ENCODE data around the gene MMP15.

Gene MMP15

DNA sequence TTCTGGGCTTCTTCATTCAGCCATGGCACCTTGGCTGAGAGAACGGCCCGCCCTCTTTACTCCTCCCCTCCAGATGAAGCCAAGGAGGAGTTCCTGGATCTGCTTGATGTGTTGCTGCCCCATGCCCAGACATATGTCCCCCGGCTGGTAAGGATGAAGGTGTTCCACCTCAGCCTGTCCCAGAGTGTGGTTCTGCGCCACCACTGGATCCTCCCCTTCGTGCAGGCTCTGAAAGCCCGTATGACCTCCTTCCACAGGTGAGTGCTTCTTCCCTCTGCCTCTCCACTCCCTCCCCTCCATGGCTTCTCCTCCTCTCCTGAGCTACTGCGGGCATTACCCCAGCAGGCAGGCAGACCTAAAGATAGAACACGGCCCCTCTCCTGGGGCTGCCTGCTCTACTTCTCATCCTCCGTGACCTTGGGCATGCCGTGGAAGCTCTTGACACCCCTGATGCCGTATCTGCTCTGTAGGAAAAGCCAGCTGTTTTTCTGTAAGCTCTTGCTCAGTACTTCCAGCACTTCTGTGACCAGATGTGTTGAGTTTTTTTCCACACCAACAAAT, 15.6 kb upstream of the MMP15 start:
- Histone ChIP-seq H3K27ac (ENCODE audit: low read depth, low read length) (peak overlapping the region; percentile 94), H2BK120ac (ENCODE audit: low read depth, low read length) (peak overlapping the region; percentile 93), H2BK5ac (ENCODE audit: low read length) (peak overlapping the region; percentile 92), H3K4ac (ENCODE audit: low read depth, low read length) (peak overlapping the region; percentile 99), H2BK15ac (replicated peaks; ENCODE audit: low read depth) (no peak overlapping the region), H4K8ac (ENCODE audit: low read depth, low read length) (no peak overlapping the region), H3K56ac (ENCODE audit: low read length) (peak overlapping the region; percentile 90), H3K79me1 (ENCODE audit: low read length) (peaks cover 3% of the 10 kb centered on the region), H3K4me3 (ENCODE audit: low read length) (no peak overlapping the region), H3K79me2 (ENCODE audit: control insufficient read depth, insufficient read depth, low read length) (no peaks in the 10 kb centered on the region), H3K9ac (ENCODE audit: low read length) (peak overlapping the region; percentile 38), H3K27me3 (ENCODE audit: insufficient read depth, low read length, poor library complexity) (no peaks in the 10 kb centered on the region), H2AK5ac (ENCODE audit: low read length) (peak overlapping the region; percentile 80), H3K23ac (ENCODE audit: low read length) (no peak overlapping the region), H4K5ac (ENCODE audit: low read length) (no peak overlapping the region), H3K36me3 (ENCODE audit: control insufficient read depth, insufficient read depth, low read length) (peaks cover 3% of the 10 kb centered on the region), H3K4me2 (ENCODE audit: low read length) (no peak overlapping the region), H3K18ac (ENCODE audit: low read length) (peak overlapping the region; percentile 5), H3K4me1 (ENCODE audit: control insufficient read depth, low read depth, low read length) (peaks cover 28% of the 10 kb centered on the region)
- WGBS (ENCODE audit: extremely low coverage, insufficient coverage, low lambda C conversion rate): no CpG with 5 or more reads among the region's 11 CpGs
- DNase-seq: peak; percentile 59

DNA sequence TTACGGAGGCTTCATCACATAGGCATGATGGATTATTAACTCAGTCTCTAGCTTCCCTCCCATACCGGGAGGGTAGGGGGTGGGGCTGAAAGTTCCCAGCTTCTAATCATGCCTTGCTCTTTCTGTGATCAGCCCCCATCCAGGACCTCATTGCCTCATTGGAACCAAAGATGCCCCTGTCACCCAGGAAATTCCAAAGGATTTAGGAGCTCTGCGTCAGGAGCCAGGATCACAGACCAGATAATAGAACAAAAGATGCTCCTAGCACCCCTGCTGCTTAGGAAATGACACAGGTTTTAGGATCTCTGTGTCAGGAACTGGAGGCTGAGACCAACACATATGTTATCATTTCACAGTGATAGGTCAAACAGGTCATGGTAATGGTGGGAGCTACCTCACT, 14.7 kb upstream of the MMP15 start:
- no CpG with 5 or more reads among the region's 3 CpGs for WGBS (ENCODE audit: extremely low coverage, insufficient coverage, low lambda C conversion rate)
- Histone ChIP-seq H3K4me1 (ENCODE audit: control insufficient read depth, low read depth, low read length) (peaks cover 28% of the 10 kb centered on the region), H2BK120ac (ENCODE audit: low read depth, low read length) (peak overlapping the region; percentile 93), H3K18ac (ENCODE audit: low read length) (peak overlapping the region; percentile 91), H3K23ac (ENCODE audit: low read length) (no peak overlapping the region), H2BK5ac (ENCODE audit: low read length) (peak overlapping the region; percentile 92), H3K4ac (ENCODE audit: low read depth, low read length) (peak overlapping the region; percentile 99), H3K9ac (ENCODE audit: low read length) (no peak overlapping the region), H4K5ac (ENCODE audit: low read length) (no peak overlapping the region), H3K27me3 (ENCODE audit: insufficient read depth, low read length, poor library complexity) (no peaks in the 10 kb centered on the region), H3K56ac (ENCODE audit: low read length) (peak overlapping the region; percentile 90), H2AK5ac (ENCODE audit: low read length) (no peak overlapping the region), H3K36me3 (ENCODE audit: control insufficient read depth, insufficient read depth, low read length) (peaks cover 3% of the 10 kb centered on the region), H3K79me2 (ENCODE audit: control insufficient read depth, insufficient read depth, low read length) (no peaks in the 10 kb centered on the region), H3K27ac (ENCODE audit: low read depth, low read length) (peak overlapping the region; percentile 94), H3K4me2 (ENCODE audit: low read length) (no peak overlapping the region), H2BK15ac (replicated peaks; ENCODE audit: low read depth) (no peak overlapping the region), H3K79me1 (ENCODE audit: low read length) (peaks cover 3% of the 10 kb centered on the region), H4K8ac (ENCODE audit: low read depth, low read length) (no peak overlapping the region), H3K4me3 (ENCODE audit: low read length) (no peak overlapping the region)
- peak; percentile 98 for DNase-seq

- Histone ChIP-seq H3K79me1 (ENCODE audit: low read length) (peaks cover 3% of the 10 kb centered on the region), H4K5ac (ENCODE audit: low read length) (peak overlapping the region; percentile 50), H3K4ac (ENCODE audit: low read depth, low read length) (peak overlapping the region; percentile 92), H3K4me2 (ENCODE audit: low read length) (no peak overlapping the region), H3K9ac (ENCODE audit: low read length) (peak overlapping the region; percentile 38), H4K8ac (ENCODE audit: low read depth, low read length) (peak overlapping the region; percentile 87), H3K4me1 (ENCODE audit: control insufficient read depth, low read depth, low read length) (peaks cover 28% of the 10 kb centered on the region), H3K27me3 (ENCODE audit: insufficient read depth, low read length, poor library complexity) (no peaks in the 10 kb centered on the region), H2BK120ac (ENCODE audit: low read depth, low read length) (peak overlapping the region; percentile 83), H3K36me3 (ENCODE audit: control insufficient read depth, insufficient read depth, low read length) (peaks cover 3% of the 10 kb centered on the region), H3K79me2 (ENCODE audit: control insufficient read depth, insufficient read depth, low read length) (no peaks in the 10 kb centered on the region), H3K18ac (ENCODE audit: low read length) (peak overlapping the region; percentile 91), H3K27ac (ENCODE audit: low read depth, low read length) (peak overlapping the region; percentile 89), H3K4me3 (ENCODE audit: low read length) (no peak overlapping the region), H3K23ac (ENCODE audit: low read length) (peak overlapping the region; percentile 31), H2BK15ac (replicated peaks; ENCODE audit: low read depth) (no peak overlapping the region), H3K56ac (ENCODE audit: low read length) (peak overlapping the region; percentile 80), H2AK5ac (ENCODE audit: low read length) (peak overlapping the region; percentile 98), H2BK5ac (ENCODE audit: low read length) (peak overlapping the region; percentile 98)
- peak; percentile 92 for DNase-seq
- no CpG with 5 or more reads among the region's 3 CpGs for WGBS (ENCODE audit: extremely low coverage, insufficient coverage, low lambda C conversion rate)
Measured at GRCh38 chr16:58011652-58012051, 13.9 kb upstream of the MMP15 start.

DNA sequence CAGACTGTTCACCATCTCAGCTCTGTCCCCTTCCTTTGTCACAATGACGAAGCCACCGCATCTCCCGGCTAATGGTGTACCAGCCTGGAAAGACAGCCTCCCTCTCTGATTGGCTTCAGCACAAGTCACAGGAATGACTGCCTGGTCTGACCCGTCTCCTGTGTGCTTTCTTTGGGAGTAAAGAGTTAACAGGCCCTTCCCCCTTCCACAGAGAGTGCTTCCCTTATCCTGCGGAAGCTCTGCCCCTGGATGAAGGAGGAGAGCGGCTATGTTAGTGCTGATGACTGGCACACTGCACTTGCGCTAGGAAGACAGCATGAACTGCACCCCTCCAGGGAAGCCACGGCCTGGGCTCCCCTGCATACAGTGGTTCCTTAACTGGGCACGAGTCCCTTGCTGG, 13.1 kb upstream of the MMP15 start:
- no peak overlapping the region for H2BK15ac ChIP-seq (replicated peaks; ENCODE audit: low read depth)
- peak overlapping the region; percentile 78 for H2AK5ac ChIP-seq (ENCODE audit: low read length)
- H3K23ac ChIP-seq (ENCODE audit: low read length): no peak overlapping the region
- peaks cover 28% of the 10 kb centered on the region for H3K4me1 ChIP-seq (ENCODE audit: control insufficient read depth, low read depth, low read length)
- H3K9ac ChIP-seq (ENCODE audit: low read length): peak overlapping the region; percentile 42
- WGBS (ENCODE audit: extremely low coverage, insufficient coverage, low lambda C conversion rate): no CpG with 5 or more reads among the region's 9 CpGs
- peak overlapping the region; percentile 89 for H3K27ac ChIP-seq (ENCODE audit: low read depth, low read length)
- no peak overlapping the region for H3K4me3 ChIP-seq (ENCODE audit: low read length)
- no peak overlapping the region for H2BK120ac ChIP-seq (ENCODE audit: low read depth, low read length)
- H3K56ac ChIP-seq (ENCODE audit: low read length): peak overlapping the region; percentile 80
- H3K4ac ChIP-seq (ENCODE audit: low read depth, low read length): no peak overlapping the region
- H3K79me1 ChIP-seq (ENCODE audit: low read length): peaks cover 3% of the 10 kb centered on the region
- peaks cover 3% of the 10 kb centered on the region for H3K36me3 ChIP-seq (ENCODE audit: control insufficient read depth, insufficient read depth, low read length)
- H3K18ac ChIP-seq (ENCODE audit: low read length): no peak overlapping the region
- no peak overlapping the region for H3K4me2 ChIP-seq (ENCODE audit: low read length)
- DNase-seq: peak; percentile 86
- H3K79me2 ChIP-seq (ENCODE audit: control insufficient read depth, insufficient read depth, low read length): no peaks in the 10 kb centered on the region
- H4K8ac ChIP-seq (ENCODE audit: low read depth, low read length): no peak overlapping the region
- H2BK5ac ChIP-seq (ENCODE audit: low read length): peak overlapping the region; percentile 98
- no peaks in the 10 kb centered on the region for H3K27me3 ChIP-seq (ENCODE audit: insufficient read depth, low read length, poor library complexity)
- H4K5ac ChIP-seq (ENCODE audit: low read length): no peak overlapping the region

- peaks cover 3% of the 10 kb centered on the region for H3K79me1 ChIP-seq (ENCODE audit: low read length)
- peak; percentile 28 for DNase-seq
- no peak overlapping the region for H4K8ac ChIP-seq (ENCODE audit: low read depth, low read length)
- no peak overlapping the region for H3K18ac ChIP-seq (ENCODE audit: low read length)
- H3K9ac ChIP-seq (ENCODE audit: low read length): peak overlapping the region; percentile 35
- peak overlapping the region; percentile 39 for H3K27ac ChIP-seq (ENCODE audit: low read depth, low read length)
- H3K4me2 ChIP-seq (ENCODE audit: low read length): no peak overlapping the region
- H3K4ac ChIP-seq (ENCODE audit: low read depth, low read length): no peak overlapping the region
- peak overlapping the region; percentile 80 for H3K56ac ChIP-seq (ENCODE audit: low read length)
- no peak overlapping the region for H3K4me3 ChIP-seq (ENCODE audit: low read length)
- peaks cover 28% of the 10 kb centered on the region for H3K4me1 ChIP-seq (ENCODE audit: control insufficient read depth, low read depth, low read length)
- H4K5ac ChIP-seq (ENCODE audit: low read length): no peak overlapping the region
- H2AK5ac ChIP-seq (ENCODE audit: low read length): peak overlapping the region; percentile 81
- H3K79me2 ChIP-seq (ENCODE audit: control insufficient read depth, insufficient read depth, low read length): no peaks in the 10 kb centered on the region
- H3K36me3 ChIP-seq (ENCODE audit: control insufficient read depth, insufficient read depth, low read length): peaks cover 3% of the 10 kb centered on the region
- WGBS (ENCODE audit: extremely low coverage, insufficient coverage, low lambda C conversion rate): no CpG with 5 or more reads among the region's 9 CpGs
- peak overlapping the region; percentile 65 for H2BK5ac ChIP-seq (ENCODE audit: low read length)
- H3K23ac ChIP-seq (ENCODE audit: low read length): no peak overlapping the region
- H2BK120ac ChIP-seq (ENCODE audit: low read depth, low read length): no peak overlapping the region
- no peaks in the 10 kb centered on the region for H3K27me3 ChIP-seq (ENCODE audit: insufficient read depth, low read length, poor library complexity)
- no peak overlapping the region for H2BK15ac ChIP-seq (replicated peaks; ENCODE audit: low read depth)
Measured at GRCh38 chr16:58013201-58013956, 12.2 kb upstream of the MMP15 start.

Measured in mesendoderm (in vitro differentiated cells).